Measurements from ENCODE around the gene MXRA7.

The MXRA7 gene

DNA sequence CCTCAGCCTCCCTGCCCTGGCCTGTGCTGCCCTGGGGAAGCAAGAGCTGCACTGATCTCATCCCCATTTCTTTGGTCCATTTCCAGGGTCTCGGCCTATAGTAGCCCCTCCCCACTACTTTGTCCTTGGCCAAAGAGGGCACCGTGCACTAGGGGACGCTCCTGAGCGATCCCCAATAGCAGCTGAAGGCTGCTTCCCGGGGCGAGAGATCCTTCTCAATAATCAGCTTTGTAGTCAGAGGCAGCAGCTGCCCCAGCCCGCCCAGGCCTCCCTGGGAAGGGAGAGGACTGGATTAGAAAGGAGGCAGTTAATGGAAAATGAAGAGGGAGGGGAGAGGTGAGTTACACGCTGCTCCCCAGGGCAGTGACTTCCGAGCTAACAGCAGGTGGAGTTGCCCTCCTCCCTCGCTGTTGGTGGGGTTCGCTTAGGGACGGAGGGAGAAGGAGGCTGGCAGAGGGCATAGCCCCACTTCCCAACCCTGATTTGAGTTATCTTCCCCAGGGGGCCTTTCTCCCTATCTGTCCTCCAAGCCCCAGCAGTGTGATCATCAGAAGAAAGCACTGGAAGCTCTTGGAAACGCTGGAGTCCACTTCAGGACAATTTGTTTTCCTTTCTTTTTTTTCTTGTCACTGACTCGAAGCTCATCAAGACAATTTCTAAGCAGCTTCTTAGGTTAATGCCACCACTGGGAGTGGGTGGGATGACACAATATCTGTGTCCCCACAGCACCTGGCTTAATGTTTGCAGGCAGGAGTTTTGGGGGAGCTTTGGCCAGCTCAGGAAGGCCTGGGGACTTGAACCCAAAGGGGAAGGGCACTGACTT is 2.6 kb downstream of the MXRA7 start:
- Histone ChIP-seq H3K4me2 (ENCODE audit: low read depth, low read length, poor library complexity, severe bottlenecking) (no peak overlapping the region), H3K9ac (ENCODE audit: low read length) (no peak overlapping the region), H3K9me3 (ENCODE audit: insufficient read depth, low read length) (no peaks in the 10 kb centered on the region), H3K36me3 (ENCODE audit: low read length) (no peaks in the 10 kb centered on the region), H3K79me2 (ENCODE audit: insufficient read depth, low read length) (no peaks in the 10 kb centered on the region), H3K4me3 (ENCODE audit: insufficient read depth, low read length, poor library complexity, severe bottlenecking) (no peak overlapping the region), H3K27ac (ENCODE audit: low read depth, low read length) (no peak overlapping the region), H4K20me1 (ENCODE audit: low read depth, low read length) (no peaks in the 10 kb centered on the region), H3F3A (ENCODE audit: insufficient read depth) (no peaks in the 10 kb centered on the region), H3K27me3 (ENCODE audit: low read length) (no peaks in the 10 kb centered on the region), H2AFZ (ENCODE audit: low read depth, low read length, severe bottlenecking) (no peak overlapping the region), H3K9me2 (replicated peaks; ENCODE audit: insufficient read depth, low read length) (no peaks in the 10 kb centered on the region)
- TF ChIP-seq EZH2phosphoT487 (conservative IDR thresholded peaks at IDR 0.05; ENCODE audit: low read length), result no peak
- TF ChIP-seq, protein P1, sequence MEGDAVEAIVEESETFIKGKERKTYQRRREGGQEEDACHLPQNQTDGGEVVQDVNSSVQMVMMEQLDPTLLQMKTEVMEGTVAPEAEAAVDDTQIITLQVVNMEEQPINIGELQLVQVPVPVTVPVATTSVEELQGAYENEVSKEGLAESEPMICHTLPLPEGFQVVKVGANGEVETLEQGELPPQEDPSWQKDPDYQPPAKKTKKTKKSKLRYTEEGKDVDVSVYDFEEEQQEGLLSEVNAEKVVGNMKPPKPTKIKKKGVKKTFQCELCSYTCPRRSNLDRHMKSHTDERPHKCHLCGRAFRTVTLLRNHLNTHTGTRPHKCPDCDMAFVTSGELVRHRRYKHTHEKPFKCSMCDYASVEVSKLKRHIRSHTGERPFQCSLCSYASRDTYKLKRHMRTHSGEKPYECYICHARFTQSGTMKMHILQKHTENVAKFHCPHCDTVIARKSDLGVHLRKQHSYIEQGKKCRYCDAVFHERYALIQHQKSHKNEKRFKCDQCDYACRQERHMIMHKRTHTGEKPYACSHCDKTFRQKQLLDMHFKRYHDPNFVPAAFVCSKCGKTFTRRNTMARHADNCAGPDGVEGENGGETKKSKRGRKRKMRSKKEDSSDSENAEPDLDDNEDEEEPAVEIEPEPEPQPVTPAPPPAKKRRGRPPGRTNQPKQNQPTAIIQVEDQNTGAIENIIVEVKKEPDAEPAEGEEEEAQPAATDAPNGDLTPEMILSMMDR (IDR thresholded peaks at IDR 0.05; ENCODE audit: insufficient read depth, low read length, poor library complexity, severe bottlenecking), result peak; percentile 35

DNA sequence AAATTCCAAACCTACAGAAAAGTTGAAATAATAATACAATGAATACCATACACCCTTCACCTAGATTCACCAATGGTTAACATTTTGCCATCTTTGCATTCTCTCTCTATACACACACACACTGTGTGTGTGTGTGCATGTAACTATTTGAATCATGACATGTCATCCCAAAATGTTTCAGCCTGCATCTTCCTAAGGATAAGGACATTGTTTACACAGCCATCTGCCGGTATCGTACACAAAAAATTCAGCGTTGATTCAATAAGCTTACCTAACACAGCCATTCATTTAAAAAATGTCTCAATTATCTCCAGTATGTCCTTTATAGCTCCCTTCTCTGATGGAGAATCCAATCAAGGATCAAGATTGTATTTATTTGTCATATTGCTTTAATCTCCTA is 3.9 kb downstream of the MXRA7 start:
- no peak overlapping the region for H3K27ac ChIP-seq (ENCODE audit: low read depth, low read length)
- no peaks in the 10 kb centered on the region for H3K9me3 ChIP-seq (ENCODE audit: insufficient read depth, low read length)
- no peak overlapping the region for H3K4me2 ChIP-seq (ENCODE audit: low read depth, low read length, poor library complexity, severe bottlenecking)
- H3K36me3 ChIP-seq (ENCODE audit: low read length), result no peaks in the 10 kb centered on the region
- H3K79me2 ChIP-seq (ENCODE audit: insufficient read depth, low read length), result no peaks in the 10 kb centered on the region
- no peak overlapping the region for H3K4me3 ChIP-seq (ENCODE audit: insufficient read depth, low read length, poor library complexity, severe bottlenecking)
- H4K20me1 ChIP-seq (ENCODE audit: low read depth, low read length), result no peaks in the 10 kb centered on the region
- TF ChIP-seq, protein P1 (IDR thresholded peaks at IDR 0.05; ENCODE audit: insufficient read depth, low read length, poor library complexity, severe bottlenecking), result no peak
- TF ChIP-seq EZH2phosphoT487 (conservative IDR thresholded peaks at IDR 0.05; ENCODE audit: low read length), result no peak
- no peak overlapping the region for H3K9ac ChIP-seq (ENCODE audit: low read length)
- H3K9me2 ChIP-seq (replicated peaks; ENCODE audit: insufficient read depth, low read length), result no peaks in the 10 kb centered on the region
- H3K27me3 ChIP-seq (ENCODE audit: low read length), result no peaks in the 10 kb centered on the region
- no peaks in the 10 kb centered on the region for H3F3A ChIP-seq (ENCODE audit: insufficient read depth)
- no peak overlapping the region for H2AFZ ChIP-seq (ENCODE audit: low read depth, low read length, severe bottlenecking)

DNA sequence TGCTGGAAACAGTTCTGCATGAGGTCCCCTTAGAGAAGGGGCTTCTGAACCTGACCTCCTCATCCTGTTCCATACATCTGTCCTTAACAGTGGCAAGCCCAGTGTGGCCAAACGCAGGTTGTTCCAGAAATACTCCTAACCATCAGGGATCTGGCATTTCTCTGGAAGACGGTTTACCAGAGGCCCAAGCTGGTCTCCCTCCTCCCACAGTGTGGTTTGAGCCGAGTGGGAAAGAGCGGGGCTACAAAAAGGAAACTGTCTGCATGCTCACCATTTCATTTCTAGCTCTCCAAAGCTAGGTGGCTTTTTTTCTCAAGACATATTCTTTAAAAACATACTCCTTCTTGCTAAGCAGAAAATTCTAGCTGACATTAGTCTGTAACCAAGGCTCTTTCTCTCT is 6.0 kb downstream of the MXRA7 start:
- Histone ChIP-seq H3K27me3 (ENCODE audit: low read length) (no peaks in the 10 kb centered on the region), H3K27ac (ENCODE audit: low read depth, low read length) (no peak overlapping the region), H3F3A (ENCODE audit: insufficient read depth) (no peaks in the 10 kb centered on the region), H2AFZ (ENCODE audit: low read depth, low read length, severe bottlenecking) (no peak overlapping the region), H3K9me3 (ENCODE audit: insufficient read depth, low read length) (no peaks in the 10 kb centered on the region), H3K36me3 (ENCODE audit: low read length) (no peaks in the 10 kb centered on the region), H4K20me1 (ENCODE audit: low read depth, low read length) (no peaks in the 10 kb centered on the region), H3K79me2 (ENCODE audit: insufficient read depth, low read length) (no peaks in the 10 kb centered on the region), H3K4me2 (ENCODE audit: low read depth, low read length, poor library complexity, severe bottlenecking) (no peak overlapping the region), H3K9me2 (replicated peaks; ENCODE audit: insufficient read depth, low read length) (no peaks in the 10 kb centered on the region), H3K4me3 (ENCODE audit: insufficient read depth, low read length, poor library complexity, severe bottlenecking) (no peak overlapping the region), H3K9ac (ENCODE audit: low read length) (no peak overlapping the region)
- TF ChIP-seq, protein P1 (IDR thresholded peaks at IDR 0.05; ENCODE audit: insufficient read depth, low read length, poor library complexity, severe bottlenecking), result no peak
- TF ChIP-seq EZH2phosphoT487 (conservative IDR thresholded peaks at IDR 0.05; ENCODE audit: low read length), result no peak
